Measurements from ENCODE around the gene SLC15A4.

DNA sequence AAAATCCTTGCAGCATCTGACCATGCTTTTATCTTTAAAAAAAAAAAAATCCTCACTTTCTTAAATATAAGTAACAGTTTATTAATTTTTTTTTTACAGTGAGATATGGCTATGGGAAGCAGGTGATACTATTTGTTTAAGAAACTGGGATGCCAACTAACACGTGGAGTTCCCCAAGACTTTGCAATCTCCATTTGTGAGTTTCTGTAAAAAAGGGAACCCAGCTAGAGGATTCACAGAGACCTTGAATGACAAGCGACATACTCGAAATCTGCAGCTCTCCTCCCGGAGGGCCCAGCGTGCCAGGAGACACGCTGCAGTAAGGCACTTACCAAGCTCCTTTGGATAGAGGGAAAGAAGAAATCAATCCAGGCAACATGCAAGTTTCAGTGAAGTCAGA, 30.1 kb downstream of the SLC15A4 start:
- TF ChIP-seq CTCF (IDR thresholded peaks at IDR 0.05; ENCODE audit: insufficient read depth, low read length), result no peak
- no peak for TF ChIP-seq POLR2AphosphoS5 (IDR thresholded peaks at IDR 0.05; ENCODE audit: low read depth)
- TF ChIP-seq SPI1 (IDR thresholded peaks at IDR 0.05; ENCODE audit: borderline replicate concordance, low read depth), result 0 out of 2 replicates have a peak, but pooled peaks have one; percentile 3
- no peak for TF ChIP-seq GABPA (IDR thresholded peaks at IDR 0.05; ENCODE audit: low read depth)
- TF ChIP-seq, protein P1, sequence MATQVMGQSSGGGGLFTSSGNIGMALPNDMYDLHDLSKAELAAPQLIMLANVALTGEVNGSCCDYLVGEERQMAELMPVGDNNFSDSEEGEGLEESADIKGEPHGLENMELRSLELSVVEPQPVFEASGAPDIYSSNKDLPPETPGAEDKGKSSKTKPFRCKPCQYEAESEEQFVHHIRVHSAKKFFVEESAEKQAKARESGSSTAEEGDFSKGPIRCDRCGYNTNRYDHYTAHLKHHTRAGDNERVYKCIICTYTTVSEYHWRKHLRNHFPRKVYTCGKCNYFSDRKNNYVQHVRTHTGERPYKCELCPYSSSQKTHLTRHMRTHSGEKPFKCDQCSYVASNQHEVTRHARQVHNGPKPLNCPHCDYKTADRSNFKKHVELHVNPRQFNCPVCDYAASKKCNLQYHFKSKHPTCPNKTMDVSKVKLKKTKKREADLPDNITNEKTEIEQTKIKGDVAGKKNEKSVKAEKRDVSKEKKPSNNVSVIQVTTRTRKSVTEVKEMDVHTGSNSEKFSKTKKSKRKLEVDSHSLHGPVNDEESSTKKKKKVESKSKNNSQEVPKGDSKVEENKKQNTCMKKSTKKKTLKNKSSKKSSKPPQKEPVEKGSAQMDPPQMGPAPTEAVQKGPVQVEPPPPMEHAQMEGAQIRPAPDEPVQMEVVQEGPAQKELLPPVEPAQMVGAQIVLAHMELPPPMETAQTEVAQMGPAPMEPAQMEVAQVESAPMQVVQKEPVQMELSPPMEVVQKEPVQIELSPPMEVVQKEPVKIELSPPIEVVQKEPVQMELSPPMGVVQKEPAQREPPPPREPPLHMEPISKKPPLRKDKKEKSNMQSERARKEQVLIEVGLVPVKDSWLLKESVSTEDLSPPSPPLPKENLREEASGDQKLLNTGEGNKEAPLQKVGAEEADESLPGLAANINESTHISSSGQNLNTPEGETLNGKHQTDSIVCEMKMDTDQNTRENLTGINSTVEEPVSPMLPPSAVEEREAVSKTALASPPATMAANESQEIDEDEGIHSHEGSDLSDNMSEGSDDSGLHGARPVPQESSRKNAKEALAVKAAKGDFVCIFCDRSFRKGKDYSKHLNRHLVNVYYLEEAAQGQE (IDR thresholded peaks at IDR 0.05; ENCODE audit: insufficient replicate concordance, low read depth), result no peak
